ENCODE results near the gene RPS8. TPM values are rescaled to one million over a fixed set of nuclear protein-coding genes. Genes with fewer than 3 reads are reported as not detected.

The RPS8 gene
- total RNA-seq, 1 donor, result 2,421 TPM

DNA sequence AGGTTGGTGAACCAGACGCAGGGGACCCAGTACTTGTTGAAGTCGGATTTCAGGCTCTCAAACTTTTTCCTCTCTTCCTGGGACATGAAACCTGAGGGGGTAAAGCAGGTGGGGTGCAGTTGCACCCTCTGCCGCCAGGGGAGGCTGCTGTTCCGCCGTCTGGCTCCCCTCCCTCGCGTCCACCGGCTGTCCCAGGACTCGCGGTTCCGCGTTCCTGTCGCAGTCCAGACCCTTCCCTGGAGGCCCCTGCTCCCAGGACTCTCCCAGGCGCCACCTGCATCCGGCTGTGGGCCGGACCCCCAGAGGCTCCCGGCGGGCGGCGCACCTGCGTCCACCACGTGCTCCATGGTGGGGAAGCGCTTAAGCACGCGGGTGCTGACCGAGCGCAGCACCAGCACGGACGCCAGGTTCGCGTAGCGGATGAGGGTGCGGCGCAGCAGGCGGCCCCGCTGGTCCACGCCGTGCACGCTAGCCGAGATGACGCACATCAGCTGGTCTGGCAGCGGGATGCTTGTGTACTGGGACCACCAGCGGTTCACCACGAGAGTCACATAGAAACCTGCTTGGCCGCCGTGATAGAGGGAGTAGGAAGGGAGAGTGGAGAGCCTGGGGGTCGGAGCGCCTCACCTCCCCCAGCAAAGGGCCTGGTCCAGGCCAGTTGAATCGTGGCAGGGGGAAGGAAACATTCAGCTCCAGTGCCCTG lies 10.9 kb downstream of the RPS8 start:
- H3K4me3 ChIP-seq (ENCODE audit: low read depth, low read length), result peak overlapping the region; percentile 55
- DNase-seq (ENCODE audit: low read depth), result peak; percentile 48
- TF ChIP-seq, protein P1, sequence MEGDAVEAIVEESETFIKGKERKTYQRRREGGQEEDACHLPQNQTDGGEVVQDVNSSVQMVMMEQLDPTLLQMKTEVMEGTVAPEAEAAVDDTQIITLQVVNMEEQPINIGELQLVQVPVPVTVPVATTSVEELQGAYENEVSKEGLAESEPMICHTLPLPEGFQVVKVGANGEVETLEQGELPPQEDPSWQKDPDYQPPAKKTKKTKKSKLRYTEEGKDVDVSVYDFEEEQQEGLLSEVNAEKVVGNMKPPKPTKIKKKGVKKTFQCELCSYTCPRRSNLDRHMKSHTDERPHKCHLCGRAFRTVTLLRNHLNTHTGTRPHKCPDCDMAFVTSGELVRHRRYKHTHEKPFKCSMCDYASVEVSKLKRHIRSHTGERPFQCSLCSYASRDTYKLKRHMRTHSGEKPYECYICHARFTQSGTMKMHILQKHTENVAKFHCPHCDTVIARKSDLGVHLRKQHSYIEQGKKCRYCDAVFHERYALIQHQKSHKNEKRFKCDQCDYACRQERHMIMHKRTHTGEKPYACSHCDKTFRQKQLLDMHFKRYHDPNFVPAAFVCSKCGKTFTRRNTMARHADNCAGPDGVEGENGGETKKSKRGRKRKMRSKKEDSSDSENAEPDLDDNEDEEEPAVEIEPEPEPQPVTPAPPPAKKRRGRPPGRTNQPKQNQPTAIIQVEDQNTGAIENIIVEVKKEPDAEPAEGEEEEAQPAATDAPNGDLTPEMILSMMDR (IDR thresholded peaks at IDR 0.05; ENCODE audit: insufficient read depth, low read length), result peak; percentile 98

DNA sequence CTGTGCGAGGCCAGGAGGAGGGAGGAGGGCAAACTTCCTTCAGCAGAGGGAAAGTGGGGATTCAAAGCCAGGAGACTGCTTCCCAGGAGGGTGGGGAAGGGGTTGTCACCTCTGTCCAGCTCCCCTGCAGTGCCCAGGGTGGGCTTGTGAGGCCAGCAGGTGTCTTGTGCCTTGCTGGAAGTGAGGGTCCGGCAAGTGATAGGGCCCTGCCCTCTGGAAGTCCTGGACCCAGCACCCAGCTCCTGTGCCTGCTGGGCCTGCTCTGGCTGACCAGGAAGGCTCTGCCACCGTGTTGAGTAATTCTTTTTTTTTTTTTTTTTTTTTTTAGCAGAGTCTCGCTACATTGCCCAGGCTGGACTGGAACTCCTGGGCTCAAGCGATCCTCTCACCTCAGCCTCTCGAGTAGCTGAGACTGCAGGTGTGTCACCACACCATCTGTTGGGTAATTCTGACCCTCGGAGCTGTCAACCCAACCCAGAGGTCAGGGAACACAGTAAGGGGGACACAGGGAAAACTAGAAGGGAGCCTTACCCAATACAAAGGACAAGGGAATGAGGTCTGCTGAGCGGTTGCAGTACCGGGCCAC lies 11.6 kb downstream of the RPS8 start:
- no peak overlapping the region for H3K4me3 ChIP-seq (ENCODE audit: low read depth, low read length)
- no peak for DNase-seq (ENCODE audit: low read depth)
- TF ChIP-seq, protein P1 (IDR thresholded peaks at IDR 0.05; ENCODE audit: insufficient read depth, low read length), result no peak

DNA sequence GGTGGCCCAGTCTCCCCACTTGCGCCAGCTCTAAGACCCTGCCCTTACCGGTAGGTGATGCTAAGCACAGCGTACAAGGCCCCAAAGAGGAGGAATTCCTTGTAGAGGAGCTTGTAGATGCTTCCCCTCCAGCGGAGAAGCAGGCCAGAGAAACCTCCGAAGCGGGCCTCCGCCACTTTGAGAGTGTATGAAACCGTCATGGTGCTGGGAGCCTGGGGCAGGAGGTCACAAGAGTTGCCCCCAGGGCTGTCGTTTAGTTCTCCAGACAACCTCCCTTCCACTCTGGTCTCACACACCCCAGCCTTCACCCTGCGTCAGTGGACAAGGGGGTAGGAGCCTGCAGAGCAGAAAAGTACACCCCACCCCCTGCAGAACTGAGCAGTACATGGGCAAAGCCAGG lies 12.2 kb downstream of the RPS8 start:
- TF ChIP-seq, protein P1 (IDR thresholded peaks at IDR 0.05; ENCODE audit: insufficient read depth, low read length), result no peak
- no peak for DNase-seq (ENCODE audit: low read depth)
- no peak overlapping the region for H3K4me3 ChIP-seq (ENCODE audit: low read depth, low read length)

DNA sequence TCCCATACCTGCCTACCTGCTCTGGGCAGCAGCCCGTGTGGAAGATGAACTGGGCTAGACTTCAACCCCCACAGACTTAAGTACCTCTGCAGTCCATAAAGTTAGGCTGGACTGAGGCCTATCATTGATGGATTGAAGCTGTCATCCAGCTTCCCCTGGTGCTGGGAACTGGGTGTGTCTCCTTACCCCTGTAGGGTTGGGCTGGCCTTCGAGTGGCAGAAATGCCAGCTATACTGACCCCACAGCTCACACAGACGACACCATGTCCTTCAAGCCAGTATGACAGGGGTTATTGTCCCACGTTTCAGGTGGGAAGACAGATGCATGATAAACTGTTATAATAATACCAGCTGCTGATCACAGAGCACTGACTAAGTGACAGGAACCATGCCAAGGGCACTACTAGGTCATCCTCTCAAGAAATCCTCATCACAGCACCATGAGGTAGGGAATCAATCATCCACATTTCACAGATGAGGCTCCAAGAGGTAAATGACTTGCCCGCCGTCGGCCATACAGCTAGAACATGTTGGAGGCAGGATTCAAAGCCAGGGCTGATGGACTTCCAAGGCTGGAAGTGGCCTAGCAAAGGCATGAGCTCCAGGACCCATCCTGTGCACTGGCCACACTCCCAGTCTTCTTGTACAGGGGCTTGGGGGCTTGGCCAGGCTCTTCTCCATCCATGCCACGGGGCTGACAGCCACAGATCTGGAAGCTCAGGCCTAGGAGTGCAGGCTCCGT lies 12.9 kb downstream of the RPS8 start, which contains the start of gene BEST4:
TSS of gene BEST4 (minus strand) at position 51 of the 741 bp plus-strand sequence. CDS start 465 bp downstream, outside the sequence.
- TF ChIP-seq, protein P1 (IDR thresholded peaks at IDR 0.05; ENCODE audit: insufficient read depth, low read length), result no peak
- H3K4me3 ChIP-seq (ENCODE audit: low read depth, low read length), result no peak within 1 kb of the TSS
- no peak for DNase-seq (ENCODE audit: low read depth)

DNA sequence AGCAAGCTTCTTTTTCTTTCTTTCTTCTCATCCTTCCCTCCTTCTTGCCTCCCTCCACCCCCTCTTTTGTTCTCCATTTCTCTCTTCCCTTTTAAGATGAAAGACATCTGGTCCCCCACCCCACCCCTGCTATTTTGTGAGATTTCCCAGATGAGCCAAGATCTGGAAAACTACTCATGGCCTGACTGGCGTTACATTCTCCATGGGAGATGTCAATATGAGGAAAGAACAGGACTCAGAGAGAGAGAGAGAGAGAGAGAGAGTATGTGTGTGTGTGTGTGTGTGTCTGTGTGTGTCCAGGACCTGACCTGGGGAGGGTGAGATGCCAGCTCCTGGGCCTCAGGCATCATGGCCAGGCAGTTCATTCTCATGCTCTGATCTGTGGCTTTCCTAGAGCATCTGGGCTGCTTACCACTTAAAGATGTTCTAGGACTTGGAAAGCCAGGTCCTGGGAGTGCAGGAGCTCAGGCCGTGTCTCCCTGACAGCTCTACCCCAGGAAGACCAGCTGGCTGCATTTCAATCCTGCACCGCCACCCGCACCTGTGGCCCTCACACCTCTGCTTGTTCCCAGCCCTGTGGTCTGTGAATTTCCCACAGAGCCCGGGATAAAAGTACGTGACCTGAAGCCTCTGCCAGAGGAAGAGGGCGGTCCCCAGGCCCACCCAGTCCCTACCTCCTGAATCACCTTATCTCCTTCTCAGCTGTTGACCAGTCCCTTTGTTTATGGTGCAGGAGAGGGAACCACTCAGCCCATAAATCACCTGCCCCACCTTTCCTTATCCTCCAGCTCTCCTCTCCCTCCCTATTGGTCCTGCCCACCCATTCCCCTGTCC lies 15.8 kb downstream of the RPS8 start:
- no peak overlapping the region for H3K4me3 ChIP-seq (ENCODE audit: low read depth, low read length)
- DNase-seq (ENCODE audit: low read depth), result peak; percentile 20
- TF ChIP-seq, protein P1 (IDR thresholded peaks at IDR 0.05; ENCODE audit: insufficient read depth, low read length), result no peak

All from fibroblast of the aortic adventitia (primary cell).